GM13977 (cell line): ENCODE measurements around the gene ALK.

Experiments used
- DNase-seq: peaks from one replicate; pipeline ENCODE4 v3.0.0; 2012; ENCODE audit warnings: low spot score
- CTCF ChIP-seq: IDR thresholded peaks from 2 replicates; pipeline ENCODE4 v1.5.1; 2012; ENCODE audit warnings: mild to moderate bottlenecking, control low read depth; ENCODE audit not compliant: insufficient read depth; ENCODE audit errors: extremely low read depth, missing control alignments
- in situ Hi-C: fragments of 300-500 bp; cut with MboI; formaldehyde crosslinking; loops from one replicate; pipeline ENCODE4 v1.12.0; 2022; ENCODE audit warnings: low sequenced_read_pairs, low pct_unique_long_range_greater_than_20kb, mixed read lengths, inconsistent platforms; ENCODE audit not compliant: unreplicated experiment

Gene ALK

GRCh38 chr2:29495068-29495467, 426.3 kb downstream of the ALK start:
- no peak for TF ChIP-seq CTCF
- in situ Hi-C loops, result no loop called here
- DNase-seq, result no peak

GRCh38 chr2:29492701-29493100, 428.7 kb downstream of the ALK start:
- no peak for DNase-seq
- no peak for TF ChIP-seq CTCF
- in situ Hi-C loops, result no loop called here

GRCh38 chr2:29490045-29490444, 431.3 kb downstream of the ALK start:
- in situ Hi-C loops, result no loop called here
- TF ChIP-seq CTCF, result no peak
- DNase-seq, result no peak

GRCh38 chr2:29489568-29489967, 431.8 kb downstream of the ALK start:
- no peak for DNase-seq

GRCh38 chr2:29487967-29488555, 433.3 kb downstream of the ALK start:
- no peak for DNase-seq
- TF ChIP-seq CTCF, result no peak
- in situ Hi-C loops, result no loop called here

More at GRCh38 chr2:29489568-29489967, 431.8 kb downstream of the ALK start:
- TF ChIP-seq CTCF, result no peak
- in situ Hi-C loops, result no loop called here

- in situ Hi-C loops, result no loop called here
- no peak for DNase-seq
- no peak for TF ChIP-seq CTCF
Observed at GRCh38 chr2:29485631-29486030, 435.8 kb downstream of the ALK start.

- DNase-seq, result no peak
- in situ Hi-C loops, result no loop called here
- TF ChIP-seq CTCF, result no peak
Observed at GRCh38 chr2:29485117-29485516, 436.3 kb downstream of the ALK start.
